Stomach (tissue), 4 donors: ENCODE results near the gene UGT1A5.

Experiments used
- EP300 ChIP-seq: sonication (generic); formaldehyde crosslinking; IDR thresholded peaks from one replicate; pipeline ENCODE4 v1.6.1; 2017; ENCODE audit warnings: antibody characterized with exemption
- TF ChIP-seq, protein P1 (sequence below), 7 experiments: fragments of 450-650 bp in 4 of 7; fragments of 200-600 bp in 3 of 7; sonication (generic) in 3 of 7; IDR thresholded peaks; one replicate each; pipeline ENCODE4 v1.5.1; 2016 to 2019; ENCODE audit warnings: antibody characterized with exemption in 7 of 7, control low read depth in 2 of 7, mild to moderate bottlenecking in 1 of 7

DNA sequence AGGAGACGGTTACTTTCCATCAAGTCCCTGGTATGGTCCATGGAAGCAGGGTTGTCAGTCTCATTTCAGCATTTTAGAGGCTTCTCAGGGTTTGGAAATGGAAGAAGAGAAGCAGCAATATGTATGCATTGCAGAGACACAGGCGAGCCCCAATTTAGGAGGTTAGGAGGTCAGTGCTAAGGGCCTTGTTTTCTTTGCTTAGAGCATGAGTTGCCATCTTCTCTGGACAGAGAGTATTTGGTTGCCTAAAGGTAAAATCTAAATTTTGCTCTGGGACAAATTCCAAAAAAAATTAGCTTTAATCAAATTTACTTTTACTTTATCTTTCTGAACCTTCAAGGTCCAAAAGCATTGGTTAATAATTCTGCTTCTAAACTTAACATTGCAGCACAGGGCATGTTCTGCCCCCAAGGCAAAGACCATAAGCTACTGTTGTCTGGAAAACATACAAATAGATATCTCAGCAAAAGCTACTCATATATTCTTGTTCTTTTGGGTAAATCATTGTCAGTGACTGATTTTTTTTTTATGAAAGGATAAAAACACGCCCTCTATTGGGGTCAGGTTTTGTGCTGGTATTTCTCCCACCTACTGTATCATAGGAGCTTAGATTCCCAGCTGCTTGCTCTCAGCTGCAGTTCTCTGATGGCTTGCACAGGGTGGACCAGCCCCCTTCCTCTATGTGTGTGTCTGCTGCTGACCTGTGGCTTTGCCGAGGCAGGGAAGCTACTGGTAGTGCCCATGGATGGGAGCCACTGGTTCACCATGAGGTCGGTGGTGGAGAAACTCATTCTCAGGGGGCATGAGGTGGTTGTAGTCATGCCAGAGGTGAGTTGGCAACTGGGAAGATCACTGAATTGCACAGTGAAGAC lies 41.2 kb upstream of the UGT1A5 start, which contains the start of gene UGT1A9:
- TF ChIP-seq, protein P1, sequence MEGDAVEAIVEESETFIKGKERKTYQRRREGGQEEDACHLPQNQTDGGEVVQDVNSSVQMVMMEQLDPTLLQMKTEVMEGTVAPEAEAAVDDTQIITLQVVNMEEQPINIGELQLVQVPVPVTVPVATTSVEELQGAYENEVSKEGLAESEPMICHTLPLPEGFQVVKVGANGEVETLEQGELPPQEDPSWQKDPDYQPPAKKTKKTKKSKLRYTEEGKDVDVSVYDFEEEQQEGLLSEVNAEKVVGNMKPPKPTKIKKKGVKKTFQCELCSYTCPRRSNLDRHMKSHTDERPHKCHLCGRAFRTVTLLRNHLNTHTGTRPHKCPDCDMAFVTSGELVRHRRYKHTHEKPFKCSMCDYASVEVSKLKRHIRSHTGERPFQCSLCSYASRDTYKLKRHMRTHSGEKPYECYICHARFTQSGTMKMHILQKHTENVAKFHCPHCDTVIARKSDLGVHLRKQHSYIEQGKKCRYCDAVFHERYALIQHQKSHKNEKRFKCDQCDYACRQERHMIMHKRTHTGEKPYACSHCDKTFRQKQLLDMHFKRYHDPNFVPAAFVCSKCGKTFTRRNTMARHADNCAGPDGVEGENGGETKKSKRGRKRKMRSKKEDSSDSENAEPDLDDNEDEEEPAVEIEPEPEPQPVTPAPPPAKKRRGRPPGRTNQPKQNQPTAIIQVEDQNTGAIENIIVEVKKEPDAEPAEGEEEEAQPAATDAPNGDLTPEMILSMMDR (IDR thresholded peaks at IDR 0.05) = no peak
- TF ChIP-seq EP300 = no peak
